Caco-2 (cell line): ENCODE measurements around the gene NALCN. TPM values are rescaled to one million over a fixed set of nuclear protein-coding genes. Genes with fewer than 3 reads are reported as not detected.

ENCODE experiments used
- BruUV-seq: library from RNA; stranded (reverse); fragments of 400-500 nt; replicated peaks from 2 replicates; lab custom pipeline; 2021; lab: Mats Ljungman, UMichigan
- CTCF ChIA-PET: fragments of 300-600 bp; sonication (Branson Sonifier 250); formaldehyde crosslinking; loops from one replicate; lab custom pipeline; 2022; ENCODE audit warnings: antibody characterized with exemption; lab: Charles Lee
- POLR2A ChIA-PET: fragments of 300-600 bp; sonication (Branson Sonifier 250); formaldehyde crosslinking; loops from one replicate; lab custom pipeline; 2022; ENCODE audit warnings: antibody characterized with exemption; lab: Charles Lee
- DNase-seq, 2 experiments: peaks; one replicate each; pipeline versions ENCODE4 v3.0.0 to v3.0.0-alpha.2; 2020 to 2022
- H3K27me3 ChIP-seq: replicated peaks from 2 replicates; pipeline ENCODE4 v1.6.0; 2011; ENCODE audit warnings: low read length; ENCODE audit not compliant: control insufficient read depth, insufficient read depth
- H3K36me3 ChIP-seq: 2 replicates; pipeline ENCODE4 v1.5.1; 2011; ENCODE audit warnings: low read length; ENCODE audit not compliant: control insufficient read depth, insufficient read depth
- H3K4me1 ChIP-seq: fragments of 250-450 bp; sonication (Bioruptor Pico); 2 replicates; pipeline ENCODE4 v1.5.1; 2020; ENCODE audit warnings: mild to moderate bottlenecking
- H3K4me3 ChIP-seq: 2 replicates; pipeline ENCODE4 v1.5.1; 2011; ENCODE audit warnings: low read depth, mild to moderate bottlenecking, control low read depth, low read length
- H3K9me3 ChIP-seq: fragments of 250-450 bp; sonication (Bioruptor Pico); 2 replicates; pipeline ENCODE4 v1.5.1; 2020; ENCODE audit warnings: mild to moderate bottlenecking, moderate library complexity
- H3K27ac Mint-ChIP-seq: one replicate; pipeline ENCODE4 v1.8.0; 2022; ENCODE audit warnings: mixed read lengths; ENCODE audit not compliant: unreplicated experiment
- H3K27me3 Mint-ChIP-seq: one replicate; pipeline ENCODE4 v1.8.0; 2022; ENCODE audit warnings: mixed read lengths; ENCODE audit not compliant: insufficient read depth, unreplicated experiment
- H3K36me3 Mint-ChIP-seq: one replicate; pipeline ENCODE4 v1.8.0; 2022; ENCODE audit warnings: mild to moderate bottlenecking, mixed read lengths; ENCODE audit not compliant: insufficient read depth, unreplicated experiment
- H3K4me1 Mint-ChIP-seq: one replicate; pipeline ENCODE4 v1.8.0; 2022; ENCODE audit warnings: low read depth, mixed read lengths; ENCODE audit not compliant: unreplicated experiment
- H3K4me3 Mint-ChIP-seq: one replicate; pipeline ENCODE4 v1.8.0; 2022; ENCODE audit warnings: mild to moderate bottlenecking, moderate library complexity, mixed read lengths; ENCODE audit not compliant: unreplicated experiment
- H3K9me3 Mint-ChIP-seq: one replicate; pipeline ENCODE4 v1.8.0; 2022; ENCODE audit warnings: mixed read lengths; ENCODE audit not compliant: unreplicated experiment
- CTCF ChIP-seq, 2 experiments: fragments of 200-600 bp in 1 of 2; IDR thresholded peaks; 1 replicate in 1 of 2; 2 replicates in 1 of 2; pipeline versions ENCODE4 v1.5.1 to v1.8.0; 2011 to 2022; ENCODE audit warnings: antibody characterized with exemption in 1 of 2, control low read depth in 1 of 2, inconsistent platforms in 1 of 2, low read depth in 1 of 2, low read length in 1 of 2, mild to moderate bottlenecking in 1 of 2, moderate library complexity in 1 of 2; ENCODE audit not compliant: insufficient read depth in 1 of 2, severe bottlenecking in 1 of 2, unreplicated experiment in 1 of 2
- intact Hi-C: fragments of 100-400 bp; cut with micrococcal nuclease; formaldehyde crosslinking; loops from one replicate; pipeline ENCODE4 v1.10.0; 2022; ENCODE audit not compliant: unreplicated experiment
- total RNA-seq: library from RNA; stranded (reverse); gene quantifications from 2 replicates; pipeline ENCODE4 v1.2.3, GENCODE V29; 2022

The NALCN gene
- total RNA-seq, 1 experiment from 2014 or later: not detected

- H3K9me3 Mint-ChIP-seq: no peaks in the 10 kb centered on the region
- H3K4me3 ChIP-seq: no peak overlapping the region
- BruUV-seq: no TSS peak
- CTCF ChIA-PET: no interaction called here
- intact Hi-C loops: no loop called here
- H3K27me3 Mint-ChIP-seq: peaks cover 8% of the 10 kb centered on the region
- no peaks in the 10 kb centered on the region for H3K36me3 Mint-ChIP-seq
- H3K36me3 ChIP-seq: no peaks in the 10 kb centered on the region
- H3K4me3 Mint-ChIP-seq: no peak overlapping the region
- H3K27me3 ChIP-seq: no peaks in the 10 kb centered on the region; the same call in 1 of the 2 replicates
- H3K9me3 ChIP-seq: no peaks in the 10 kb centered on the region
- no peak for DNase-seq
- POLR2A ChIA-PET: no interaction called here
- no peaks in the 10 kb centered on the region for H3K4me1 ChIP-seq
- H3K27ac Mint-ChIP-seq: no peak overlapping the region
- H3K4me1 Mint-ChIP-seq: no peaks in the 10 kb centered on the region
- no peak for TF ChIP-seq CTCF (IDR thresholded peaks at IDR 0.05; ENCODE audit: insufficient read depth in 1 of 2, low read depth in 1 of 2, low read length in 1 of 2, severe bottlenecking in 1 of 2, unreplicated experiment in 1 of 2)
These were observed 21.7 kb downstream of the NALCN start for GRCh38 chr13:101394605-101395004.

GRCh38 chr13:101393140-101393539 lies 23.2 kb downstream of the NALCN start:
- no peak overlapping the region for H3K4me3 ChIP-seq
- ChIA-PET CTCF (no interaction called here), POLR2A (no interaction called here)
- H3K4me1 Mint-ChIP-seq: no peaks in the 10 kb centered on the region
- no TSS peak for BruUV-seq
- H3K27me3 ChIP-seq: no peaks in the 10 kb centered on the region; the same call in 1 of the 2 replicates
- no peaks in the 10 kb centered on the region for H3K9me3 ChIP-seq
- H3K27me3 Mint-ChIP-seq: peaks cover 8% of the 10 kb centered on the region
- H3K4me3 Mint-ChIP-seq: no peak overlapping the region
- H3K27ac Mint-ChIP-seq: no peak overlapping the region
- no peaks in the 10 kb centered on the region for H3K4me1 ChIP-seq
- H3K36me3 ChIP-seq: no peaks in the 10 kb centered on the region
- no peaks in the 10 kb centered on the region for H3K36me3 Mint-ChIP-seq
- intact Hi-C loops: no loop called here
- no peak for TF ChIP-seq CTCF (IDR thresholded peaks at IDR 0.05; ENCODE audit: insufficient read depth in 1 of 2, low read depth in 1 of 2, low read length in 1 of 2, severe bottlenecking in 1 of 2, unreplicated experiment in 1 of 2)
- no peak for DNase-seq
- H3K9me3 Mint-ChIP-seq: no peaks in the 10 kb centered on the region

GRCh38 chr13:101390461-101390860 lies 25.8 kb downstream of the NALCN start:
- no peaks in the 10 kb centered on the region for H3K4me1 ChIP-seq
- H3K4me3 ChIP-seq: no peak overlapping the region
- H3K9me3 Mint-ChIP-seq: no peaks in the 10 kb centered on the region
- H3K27me3 Mint-ChIP-seq: peaks cover 8% of the 10 kb centered on the region
- H3K9me3 ChIP-seq: no peaks in the 10 kb centered on the region
- intact Hi-C loops: no loop called here
- H3K36me3 Mint-ChIP-seq: no peaks in the 10 kb centered on the region
- POLR2A ChIA-PET: no interaction called here
- H3K4me3 Mint-ChIP-seq: no peak overlapping the region
- CTCF ChIA-PET: no interaction called here
- no TSS peak for BruUV-seq
- no peak overlapping the region for H3K27ac Mint-ChIP-seq
- no peaks in the 10 kb centered on the region for H3K4me1 Mint-ChIP-seq
- DNase-seq: no peak
- H3K36me3 ChIP-seq: no peaks in the 10 kb centered on the region
- TF ChIP-seq CTCF (IDR thresholded peaks at IDR 0.05; ENCODE audit: insufficient read depth in 1 of 2, low read depth in 1 of 2, low read length in 1 of 2, severe bottlenecking in 1 of 2, unreplicated experiment in 1 of 2): no peak
- no peaks in the 10 kb centered on the region for H3K27me3 ChIP-seq
